NCI-H1105 (cell line): ENCODE measurements around the gene FGF10.

Source experiments
- DNase-seq: peaks from one replicate; lab custom pipeline; 2025; lab: John Stamatoyannopoulos, UW

FGF10 gene

DNA sequence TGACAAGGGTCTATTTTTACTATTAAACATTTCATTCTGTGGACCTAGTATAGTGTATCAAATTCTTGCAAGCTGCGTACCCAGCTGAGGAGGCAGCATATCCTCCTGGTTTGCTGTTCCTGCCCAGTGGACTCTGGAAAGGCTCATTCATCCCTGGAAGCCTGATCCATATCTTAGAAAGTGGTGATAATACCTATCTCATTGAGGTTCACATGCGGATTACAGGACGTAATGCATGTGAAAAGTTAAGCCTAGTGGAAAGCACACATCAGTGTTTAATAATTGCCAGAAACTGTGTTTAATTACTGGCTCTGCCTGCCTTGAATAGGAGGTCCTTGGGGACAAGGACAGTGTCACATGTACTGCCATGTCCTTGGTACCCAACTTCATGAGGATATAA, 132.0 kb downstream of the FGF10 start:
- no peak for DNase-seq
